ENCODE data around the gene COL9A3. TPM values are rescaled to one million over a fixed set of nuclear protein-coding genes. Genes with fewer than 3 reads are reported as not detected.

COL9A3 gene
- total RNA-seq, 1 donor from 2014 or later: not detected

DNA sequence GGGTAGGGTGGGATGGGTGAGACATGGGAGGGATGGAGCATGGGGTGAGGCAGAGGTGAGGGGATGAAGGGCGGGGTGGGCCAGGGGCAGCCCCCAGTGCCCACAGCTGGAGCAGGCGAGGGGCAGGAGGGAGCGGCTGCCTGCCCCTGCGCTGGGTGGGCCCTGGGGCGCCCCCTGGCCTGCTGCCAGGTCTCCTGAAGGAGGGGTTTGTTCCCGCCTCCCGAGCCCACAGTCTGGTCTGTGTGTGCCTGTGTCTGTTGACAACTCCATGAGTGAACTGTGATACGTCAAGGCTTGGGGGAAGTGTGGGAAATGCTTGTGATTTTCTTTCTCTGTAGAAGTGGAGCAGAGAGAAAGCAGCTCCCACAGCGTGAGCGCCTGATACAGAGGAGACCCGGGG is 31.5 kb upstream of the COL9A3 start:
- Mint-ChIP-seq H3K27ac (no peak overlapping the region), H3K36me3 (ENCODE audit: low read depth) (no peaks in the 10 kb centered on the region), H3K27me3 (no peaks in the 10 kb centered on the region), H3K9me3 (no peaks in the 10 kb centered on the region), H3K4me1 (peaks cover 11% of the 10 kb centered on the region), H3K4me3 (no peak overlapping the region)
- no peak for DNase-seq
- intact Hi-C loops (cut with micrococcal nuclease): no loop called here

DNA sequence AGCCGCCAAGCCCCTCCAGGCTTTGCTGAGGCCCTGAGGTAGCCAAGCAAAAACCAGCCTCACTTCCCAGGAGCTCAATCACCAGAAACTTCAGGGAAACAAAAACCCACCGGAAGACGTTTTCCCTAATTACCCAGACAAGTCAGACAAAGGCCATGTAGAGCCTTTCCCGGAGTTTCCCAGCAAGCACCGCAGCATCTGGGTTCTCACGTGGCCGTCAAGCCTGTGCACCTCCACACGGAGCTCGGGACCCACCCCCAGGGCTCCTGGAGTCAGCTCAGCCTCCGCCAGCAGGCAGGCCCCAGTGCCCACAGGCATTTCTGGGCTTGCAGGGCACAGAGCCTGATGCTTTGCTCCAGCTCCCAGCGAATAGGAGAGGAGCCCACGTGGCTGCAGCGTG is 30.7 kb upstream of the COL9A3 start:
- Mint-ChIP-seq H3K4me3 (no peak overlapping the region), H3K9me3 (no peaks in the 10 kb centered on the region), H3K27me3 (no peaks in the 10 kb centered on the region), H3K36me3 (ENCODE audit: low read depth) (no peaks in the 10 kb centered on the region), H3K4me1 (peaks cover 12% of the 10 kb centered on the region), H3K27ac (no peak overlapping the region)
- intact Hi-C loops (cut with micrococcal nuclease): no loop called here
- no peak for DNase-seq

GRCh38 chr20:62787321-62787720 is 29.5 kb upstream of the COL9A3 start:
- H3K9me3 Mint-ChIP-seq: no peaks in the 10 kb centered on the region
- H3K27ac Mint-ChIP-seq: no peak overlapping the region
- H3K36me3 Mint-ChIP-seq (ENCODE audit: low read depth): no peaks in the 10 kb centered on the region
- H3K4me1 Mint-ChIP-seq: peaks cover 19% of the 10 kb centered on the region
- intact Hi-C loops (cut with micrococcal nuclease): no loop called here
- DNase-seq: no peak
- H3K27me3 Mint-ChIP-seq: no peaks in the 10 kb centered on the region
- H3K4me3 Mint-ChIP-seq: no peak overlapping the region

DNA sequence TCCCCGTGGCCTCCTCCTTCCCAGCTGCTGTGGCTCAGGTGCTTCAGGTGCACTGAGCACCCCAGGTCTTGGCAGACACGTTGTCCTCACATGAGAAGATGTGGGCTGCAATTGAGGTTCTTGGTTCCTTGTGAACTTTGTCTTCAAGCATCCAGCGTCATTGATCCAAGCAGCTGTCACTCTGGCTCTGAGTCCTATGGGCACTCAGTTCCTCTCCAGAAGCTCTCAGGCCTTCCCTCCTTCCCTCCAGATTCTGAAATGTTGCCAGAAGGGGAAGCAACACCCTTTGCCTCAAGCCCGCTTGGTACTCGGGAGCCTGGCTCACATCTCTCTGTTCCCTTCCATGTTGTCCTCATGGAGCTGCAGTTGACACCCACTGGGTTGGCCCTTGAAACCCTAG is 29.0 kb upstream of the COL9A3 start:
- Mint-ChIP-seq H3K27ac (no peak overlapping the region), H3K4me3 (no peak overlapping the region), H3K27me3 (no peaks in the 10 kb centered on the region), H3K36me3 (ENCODE audit: low read depth) (no peaks in the 10 kb centered on the region), H3K9me3 (no peaks in the 10 kb centered on the region), H3K4me1 (peaks cover 17% of the 10 kb centered on the region)
- intact Hi-C loops (cut with micrococcal nuclease): no loop called here
- DNase-seq: no peak

GRCh38 chr20:62788607-62789006 is 28.2 kb upstream of the COL9A3 start:
- intact Hi-C loops (cut with micrococcal nuclease): no loop called here
- no peak for DNase-seq
- Mint-ChIP-seq H3K27me3 (no peaks in the 10 kb centered on the region), H3K4me1 (peaks cover 21% of the 10 kb centered on the region), H3K9me3 (no peaks in the 10 kb centered on the region), H3K27ac (no peak overlapping the region), H3K36me3 (ENCODE audit: low read depth) (no peaks in the 10 kb centered on the region), H3K4me3 (no peak overlapping the region)

- Mint-ChIP-seq H3K4me3 (no peak overlapping the region), H3K27ac (no peak overlapping the region), H3K27me3 (no peaks in the 10 kb centered on the region), H3K4me1 (peaks cover 26% of the 10 kb centered on the region), H3K9me3 (no peaks in the 10 kb centered on the region), H3K36me3 (ENCODE audit: low read depth) (no peaks in the 10 kb centered on the region)
- DNase-seq: no peak
- intact Hi-C loops (cut with micrococcal nuclease): loop anchor here (5.0 kb wide), 5 partner anchors 138 to 553 kb away; partner anchors contain the start of genes ADRM1, OSBPL2 and RPS21
Measured at GRCh38 chr20:62790075-62790474, 26.8 kb upstream of the COL9A3 start.

- peak overlapping the region; percentile 72 for H3K27ac Mint-ChIP-seq
- peak; percentile 94 for DNase-seq
- peaks cover 28% of the 10 kb centered on the region for H3K4me1 Mint-ChIP-seq
- intact Hi-C loops (cut with micrococcal nuclease): loop anchor here (1.0 to 5.0 kb wide), 8 partner anchors 123 to 554 kb away; partner anchors contain the start of genes ADRM1, CABLES2, OSBPL2 and RPS21
- peaks cover 2% of the 10 kb centered on the region for H3K36me3 Mint-ChIP-seq (ENCODE audit: low read depth)
- H3K27me3 Mint-ChIP-seq: no peaks in the 10 kb centered on the region
- H3K4me3 Mint-ChIP-seq: peak overlapping the region; percentile 30
- H3K9me3 Mint-ChIP-seq: no peaks in the 10 kb centered on the region
Measured at GRCh38 chr20:62791301-62792181, 25.3 kb upstream of the COL9A3 start.

GRCh38 chr20:62792182-62792939 is 24.5 kb upstream of the COL9A3 start:
- H3K27me3 Mint-ChIP-seq: no peaks in the 10 kb centered on the region
- no peak for DNase-seq
- H3K36me3 Mint-ChIP-seq (ENCODE audit: low read depth): peaks cover 2% of the 10 kb centered on the region
- no peak overlapping the region for H3K4me3 Mint-ChIP-seq
- H3K27ac Mint-ChIP-seq: peak overlapping the region; percentile 11
- H3K4me1 Mint-ChIP-seq: peaks cover 30% of the 10 kb centered on the region
- H3K9me3 Mint-ChIP-seq: no peaks in the 10 kb centered on the region
- intact Hi-C loops (cut with micrococcal nuclease): loop anchor here (5.0 kb wide), 5 partner anchors 140 to 555 kb away; partner anchors contain the start of genes ADRM1, OSBPL2 and RPS21

GRCh38 chr20:62792940-62793756 is 23.7 kb upstream of the COL9A3 start:
- intact Hi-C loops (cut with micrococcal nuclease): loop anchor here (5.0 kb wide), 5 partner anchors 141 to 556 kb away; partner anchors contain the start of genes ADRM1, OSBPL2 and RPS21
- peaks cover 4% of the 10 kb centered on the region for H3K36me3 Mint-ChIP-seq (ENCODE audit: low read depth)
- H3K27ac Mint-ChIP-seq: peak overlapping the region; percentile 86
- peaks cover 30% of the 10 kb centered on the region for H3K4me1 Mint-ChIP-seq
- no peak for DNase-seq
- H3K27me3 Mint-ChIP-seq: no peaks in the 10 kb centered on the region
- no peaks in the 10 kb centered on the region for H3K9me3 Mint-ChIP-seq
- peak overlapping the region; percentile 72 for H3K4me3 Mint-ChIP-seq

GRCh38 chr20:62793757-62794006 is 23.2 kb upstream of the COL9A3 start:
- peak overlapping the region; percentile 72 for H3K4me3 Mint-ChIP-seq
- peaks cover 33% of the 10 kb centered on the region for H3K4me1 Mint-ChIP-seq
- H3K36me3 Mint-ChIP-seq (ENCODE audit: low read depth): peaks cover 9% of the 10 kb centered on the region
- peak overlapping the region; percentile 86 for H3K27ac Mint-ChIP-seq
- no peaks in the 10 kb centered on the region for H3K9me3 Mint-ChIP-seq
- intact Hi-C loops (cut with micrococcal nuclease): loop anchor here (5.0 kb wide), 5 partner anchors 141 to 556 kb away; partner anchors contain the start of genes ADRM1, OSBPL2 and RPS21
- no peak for DNase-seq
- no peaks in the 10 kb centered on the region for H3K27me3 Mint-ChIP-seq

DNA sequence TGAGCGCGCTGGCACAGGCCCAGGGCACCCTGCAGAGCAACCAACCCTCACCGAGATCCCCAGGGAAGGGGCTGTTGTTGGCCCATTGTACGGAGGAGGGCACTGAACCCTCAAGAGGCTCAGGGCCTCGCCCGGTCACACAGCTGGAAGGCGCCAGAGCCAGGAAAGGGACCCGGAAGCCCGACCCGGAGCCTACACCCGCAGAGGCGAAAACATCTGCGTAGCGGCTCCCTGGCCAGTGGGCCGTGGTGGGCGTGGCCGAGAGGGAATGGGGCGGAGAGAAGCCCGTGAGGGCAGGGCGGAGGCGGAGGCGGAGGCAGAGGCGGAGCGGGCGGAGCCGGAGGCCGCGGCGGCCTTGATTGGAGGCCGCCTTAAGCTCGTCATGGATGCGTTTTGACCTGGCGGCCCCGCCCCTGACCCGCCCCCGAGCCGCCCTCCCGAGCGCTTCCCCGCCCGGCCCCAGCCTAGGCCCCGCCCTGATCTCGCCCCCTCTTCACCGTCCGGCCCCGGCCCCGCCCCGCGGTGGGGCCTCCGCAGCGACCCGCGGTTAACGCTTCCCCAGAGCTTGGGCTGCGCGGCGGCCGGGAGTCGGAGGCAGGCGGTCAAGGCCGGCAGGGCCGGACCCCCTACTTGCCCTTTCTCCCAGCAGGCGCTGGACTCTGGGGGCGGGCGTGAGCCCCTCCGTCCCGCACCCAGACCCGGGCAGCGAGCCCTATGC is 22.7 kb upstream of the COL9A3 start:
- H3K4me1 Mint-ChIP-seq: peaks cover 33% of the 10 kb centered on the region
- H3K36me3 Mint-ChIP-seq (ENCODE audit: low read depth): peaks cover 13% of the 10 kb centered on the region
- DNase-seq: peak; percentile 100
- H3K4me3 Mint-ChIP-seq: peak overlapping the region; percentile 87
- H3K9me3 Mint-ChIP-seq: no peaks in the 10 kb centered on the region
- H3K27ac Mint-ChIP-seq: peak overlapping the region; percentile 95
- intact Hi-C loops (cut with micrococcal nuclease): loop anchor here (5.0 kb wide), 5 partner anchors 142 to 557 kb away; partner anchors contain the start of genes ADRM1, OSBPL2 and RPS21
- H3K27me3 Mint-ChIP-seq: no peaks in the 10 kb centered on the region

GRCh38 chr20:62795023-62795761 is 21.7 kb upstream of the COL9A3 start:
- DNase-seq: peak; percentile 92
- Mint-ChIP-seq H3K27ac (peak overlapping the region; percentile 95), H3K9me3 (no peaks in the 10 kb centered on the region), H3K4me1 (peaks cover 33% of the 10 kb centered on the region), H3K27me3 (no peaks in the 10 kb centered on the region), H3K36me3 (ENCODE audit: low read depth) (peaks cover 23% of the 10 kb centered on the region), H3K4me3 (peak overlapping the region; percentile 87)
- intact Hi-C loops (cut with micrococcal nuclease): no loop called here

Measured in activated CD4-positive, alpha-beta T cell treated with anti-CD3 and anti-CD28 coated beads, Interleukin-2, amount 10 ng/mL, durations not matched to agents 24 days and 14 days (primary cell).